COR-L47 (cell line): ENCODE measurements around the gene ABCA7.
"Not testable (repeated sequence)": the region's sequence is repeated elsewhere in the genome, so short reads cannot be mapped to it uniquely, and the experiment has no call there.

Experiments used
- DNase-seq: peaks from one replicate; lab custom pipeline; 2025; lab: John Stamatoyannopoulos, UW

The ABCA7 gene

GRCh38 chr19:1016647-1017114 is 23.2 kb upstream of the ABCA7 start:
- DNase-seq: no peak

GRCh38 chr19:1017115-1017905 is 22.6 kb upstream of the ABCA7 start:
- no peak for DNase-seq

GRCh38 chr19:1017906-1018305 is 22.0 kb upstream of the ABCA7 start:
- no peak for DNase-seq

GRCh38 chr19:1018393-1018792 is 21.5 kb upstream of the ABCA7 start:
- DNase-seq: no peak

GRCh38 chr19:1018932-1019615 is 20.8 kb upstream of the ABCA7 start:
- no peak for DNase-seq

- DNase-seq: no peak
Observed at GRCh38 chr19:1019616-1019961, 20.3 kb upstream of the ABCA7 start.

GRCh38 chr19:1019980-1020867 is 19.7 kb upstream of the ABCA7 start:
- DNase-seq: no peak

- peak; percentile 97 for DNase-seq
Observed at GRCh38 chr19:1020868-1021425, 19.0 kb upstream of the ABCA7 start, which contains the start of gene TMEM259. Gene TMEM259, minus strand, starts transcription at chr19:1021123. Its CDS starts 127 bp downstream, at chr19:1020996.

GRCh38 chr19:1023883-1024188 is 16.1 kb upstream of the ABCA7 start:
- DNase-seq: not testable (repeated sequence)

GRCh38 chr19:1025080-1025479 is 14.8 kb upstream of the ABCA7 start:
- not testable (repeated sequence) for DNase-seq

GRCh38 chr19:1025960-1026782 is 13.7 kb upstream of the ABCA7 start, which contains the start of gene CNN2:
Gene CNN2, plus strand, starts transcription at chr19:1026608. Its CDS starts 54 bp downstream, at chr19:1026662.
- no peak for DNase-seq

GRCh38 chr19:1026783-1027649 is 12.9 kb upstream of the ABCA7 start:
- DNase-seq: no peak

GRCh38 chr19:1027650-1028061 is 12.3 kb upstream of the ABCA7 start:
- DNase-seq: no peak

- DNase-seq: no peak
Observed at GRCh38 chr19:1028062-1028926, 11.6 kb upstream of the ABCA7 start.

GRCh38 chr19:1032264-1032867 is 7.5 kb upstream of the ABCA7 start:
- no peak for DNase-seq

GRCh38 chr19:1035998-1036621 is 3.8 kb upstream of the ABCA7 start:
- DNase-seq: no peak

GRCh38 chr19:1037621-1038064 is 2.3 kb upstream of the ABCA7 start:
- no peak for DNase-seq

- DNase-seq: no peak
Observed at GRCh38 chr19:1038978-1039645, 795 bp upstream of the ABCA7 start.
